ENCODE measurements around the gene ARMC2.

DNA sequence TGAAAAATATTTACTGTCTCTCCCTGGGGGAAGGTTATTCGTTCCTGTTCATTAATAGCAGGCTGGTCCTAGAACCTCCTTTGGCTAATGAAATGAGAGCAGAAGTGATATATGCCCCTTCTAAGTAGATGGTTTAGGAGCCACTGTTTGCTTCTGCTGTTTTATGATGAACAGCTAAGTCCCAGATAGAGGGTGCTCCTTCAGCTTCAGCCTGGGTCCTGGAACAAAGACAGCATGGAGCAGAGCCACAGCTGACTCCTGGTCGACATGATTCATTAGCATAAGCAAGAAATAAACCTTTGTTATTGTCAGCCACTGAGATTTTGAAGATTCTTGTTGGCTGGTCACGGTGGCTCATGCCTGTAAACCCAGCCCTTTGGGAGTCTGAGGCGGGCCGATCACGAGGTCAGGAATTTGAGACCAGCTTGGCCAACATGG, 47.8 kb upstream of the ARMC2 start:
- TF ChIP-seq POLR2A (IDR thresholded peaks at IDR 0.05) = no peak
- no peak for TF ChIP-seq CTCF (IDR thresholded peaks at IDR 0.05)

Data from tibial nerve (tissue), 3 donors.